Activated naive CD4-positive, alpha-beta T cell treated with anti-CD3 and anti-CD28 coated beads for 36 hours (primary cell): ENCODE measurements around the gene DNAH14. TPM values are rescaled to one million over a fixed set of nuclear protein-coding genes. Genes with fewer than 3 reads are reported as not detected.

Experiments used
- CTCF ChIA-PET: fragments of 350-600 bp; sonication (Branson Sonifier 250); formaldehyde crosslinking; loops from one replicate; lab custom pipeline; 2021; ENCODE audit warnings: antibody characterized with exemption; lab: Charles Lee
- DNase-seq: peaks from one replicate; pipeline ENCODE4 v3.0.0-alpha.2; 2020
- H3K27ac Mint-ChIP-seq: one replicate; pipeline ENCODE4 v1.8.0; 2021; ENCODE audit warnings: mild to moderate bottlenecking, mixed read lengths
- H3K27me3 Mint-ChIP-seq: one replicate; pipeline ENCODE4 v1.8.0; 2021; ENCODE audit warnings: low read depth, mixed read lengths
- H3K36me3 Mint-ChIP-seq: one replicate; pipeline ENCODE4 v1.8.0; 2021; ENCODE audit warnings: low read depth, mixed read lengths
- H3K4me1 Mint-ChIP-seq: one replicate; pipeline ENCODE4 v1.8.0; 2021; ENCODE audit warnings: low read depth, mixed read lengths
- H3K4me3 Mint-ChIP-seq: one replicate; pipeline ENCODE4 v1.8.0; 2021; ENCODE audit warnings: mild to moderate bottlenecking, moderate library complexity, mixed read lengths
- H3K9me3 Mint-ChIP-seq: one replicate; pipeline ENCODE4 v1.8.0; 2021; ENCODE audit warnings: mixed read lengths
- intact Hi-C: fragments of 100-400 bp; cut with micrococcal nuclease; formaldehyde crosslinking; loops from one replicate; pipeline ENCODE4 v1.15.1; 2023
- total RNA-seq, 2 experiments: library from RNA; stranded (reverse); gene quantifications; one replicate each; pipeline ENCODE4 v1.2.3, GENCODE V29; 2021

Gene DNAH14
- total RNA-seq, 2 experiments from 2014 or later = 0.38 to 0.89 TPM

- intact Hi-C loops = no loop called here
- DNase-seq = no peak
- CTCF ChIA-PET = interaction anchor here (0.7 to 1.7 kb wide), 2 partner anchors 19 to 642 kb away, joined by 3 read pairs; no protein-coding TSS in a partner anchor
- Mint-ChIP-seq H3K4me3 (no peak overlapping the region), H3K9me3 (no peaks in the 10 kb centered on the region), H3K4me1 (peaks cover 49% of the 10 kb centered on the region), H3K27ac (peak overlapping the region; percentile 11), H3K27me3 (no peaks in the 10 kb centered on the region), H3K36me3 (peaks cover 37% of the 10 kb centered on the region)
Measured at GRCh38 chr1:225422795-225423517, 493.5 kb downstream of the DNAH14 start.

- Mint-ChIP-seq H3K4me3 (no peak overlapping the region), H3K27ac (no peak overlapping the region), H3K27me3 (no peaks in the 10 kb centered on the region), H3K36me3 (peaks cover 32% of the 10 kb centered on the region), H3K4me1 (peaks cover 49% of the 10 kb centered on the region), H3K9me3 (no peaks in the 10 kb centered on the region)
- DNase-seq = no peak
- intact Hi-C loops = no loop called here
- CTCF ChIA-PET = interaction anchor here (0.6 to 0.7 kb wide), 2 partner anchors 642 to 1280 kb away, joined by 3 read pairs; no protein-coding TSS in a partner anchor
Measured at GRCh38 chr1:225423518-225423855, 494.0 kb downstream of the DNAH14 start.

GRCh38 chr1:225424562-225425200 is 495.2 kb downstream of the DNAH14 start:
- no peak overlapping the region for H3K4me3 Mint-ChIP-seq
- no peak overlapping the region for H3K27ac Mint-ChIP-seq
- H3K4me1 Mint-ChIP-seq = peaks cover 54% of the 10 kb centered on the region
- no peaks in the 10 kb centered on the region for H3K27me3 Mint-ChIP-seq
- peaks cover 26% of the 10 kb centered on the region for H3K36me3 Mint-ChIP-seq
- no peaks in the 10 kb centered on the region for H3K9me3 Mint-ChIP-seq
- CTCF ChIA-PET = interaction anchor here (0.5 to 1.5 kb wide), 4 partner anchors 21 to 504 kb away, joined by 3 to 8 read pairs (median 3); no protein-coding TSS in a partner anchor
- intact Hi-C loops = loop anchor here (5.0 kb wide), 3 partner anchors 228 to 1312 kb away; partner anchors contain the start of genes DEGS1, ENAH and FBXO28
- no peak for DNase-seq

GRCh38 chr1:225425201-225425786 is 495.8 kb downstream of the DNAH14 start:
- intact Hi-C loops = loop anchor here (5.0 kb wide), 3 partner anchors 227 to 1313 kb away; partner anchors contain the start of genes DEGS1, ENAH and FBXO28
- CTCF ChIA-PET = interaction anchor here (1.1 to 1.5 kb wide), 3 partner anchors 21 to 106 kb away, joined by 3 to 8 read pairs (median 3); no protein-coding TSS in a partner anchor
- Mint-ChIP-seq H3K27ac (no peak overlapping the region), H3K4me1 (peaks cover 56% of the 10 kb centered on the region), H3K9me3 (no peaks in the 10 kb centered on the region), H3K27me3 (no peaks in the 10 kb centered on the region), H3K4me3 (peak overlapping the region; percentile 87), H3K36me3 (peaks cover 22% of the 10 kb centered on the region)
- DNase-seq = no peak

- DNase-seq = peak; percentile 68
- no peaks in the 10 kb centered on the region for H3K27me3 Mint-ChIP-seq
- intact Hi-C loops = loop anchor here (2.0 to 5.0 kb wide), 4 partner anchors 226 to 1314 kb away; partner anchors contain the start of genes DEGS1, ENAH and FBXO28
- peaks cover 21% of the 10 kb centered on the region for H3K36me3 Mint-ChIP-seq
- CTCF ChIA-PET = interaction anchor here (1.4 to 2.2 kb wide), 3 partner anchors 18 to 107 kb away, joined by 3 to 8 read pairs (median 5); no protein-coding TSS in a partner anchor
- H3K27ac Mint-ChIP-seq = peak overlapping the region; percentile 87
- H3K4me1 Mint-ChIP-seq = peaks cover 55% of the 10 kb centered on the region
- no peaks in the 10 kb centered on the region for H3K9me3 Mint-ChIP-seq
- peak overlapping the region; percentile 87 for H3K4me3 Mint-ChIP-seq
Measured at GRCh38 chr1:225426395-225427234, 497.1 kb downstream of the DNAH14 start.

GRCh38 chr1:225427235-225428067 is 498.0 kb downstream of the DNAH14 start, which contains the start of gene LBR:
LBR (minus strand) TSS chr1:225428038; CDS start chr1:225424075, 3,963 bp downstream.
- peak; percentile 45 for DNase-seq
- H3K27ac Mint-ChIP-seq = peak within 1 kb of the TSS; percentile 96
- no peaks in the 10 kb centered on the region for H3K27me3 Mint-ChIP-seq
- H3K9me3 Mint-ChIP-seq = no peaks in the 10 kb centered on the region
- H3K36me3 Mint-ChIP-seq = peaks cover 15% of the 10 kb centered on the region
- H3K4me3 Mint-ChIP-seq = peak within 1 kb of the TSS; percentile 87
- CTCF ChIA-PET = interaction anchor here (1.4 to 2.2 kb wide), 2 partner anchors 17 to 33 kb away, joined by 3 to 5 read pairs; no protein-coding TSS in a partner anchor
- peaks cover 50% of the 10 kb centered on the region for H3K4me1 Mint-ChIP-seq
- intact Hi-C loops = loop anchor here (1.0 to 5.0 kb wide), 9 partner anchors 18 to 1315 kb away; partner anchors contain the start of genes DEGS1, ENAH, FBXO28 and H3-3A

GRCh38 chr1:225428068-225428880 is 498.8 kb downstream of the DNAH14 start:
- Mint-ChIP-seq H3K27ac (peak overlapping the region; percentile 96), H3K36me3 (peaks cover 9% of the 10 kb centered on the region)
- CTCF ChIA-PET = interaction anchor here (0.6 to 2.3 kb wide), 6 partner anchors 12 to 1141 kb away, joined by 3 to 11 read pairs (median 4); no protein-coding TSS in a partner anchor

GRCh38 chr1:225428881-225429455 is 499.5 kb downstream of the DNAH14 start:
- peaks cover 6% of the 10 kb centered on the region for H3K36me3 Mint-ChIP-seq
- H3K9me3 Mint-ChIP-seq = no peaks in the 10 kb centered on the region
- CTCF ChIA-PET = interaction anchor here (0.6 to 2.3 kb wide), 5 partner anchors 12 to 1141 kb away, joined by 3 to 11 read pairs (median 4); no protein-coding TSS in a partner anchor
- intact Hi-C loops = loop anchor here (1.0 to 5.0 kb wide), 8 partner anchors 16 to 1317 kb away; partner anchors contain the start of genes DEGS1, ENAH, FBXO28 and H3-3A
- H3K4me1 Mint-ChIP-seq = peaks cover 36% of the 10 kb centered on the region
- H3K27ac Mint-ChIP-seq = peak overlapping the region; percentile 96
- H3K27me3 Mint-ChIP-seq = no peaks in the 10 kb centered on the region
- DNase-seq = no peak
- peak overlapping the region; percentile 85 for H3K4me3 Mint-ChIP-seq

More at GRCh38 chr1:225428068-225428880, 498.8 kb downstream of the DNAH14 start:
- no peaks in the 10 kb centered on the region for H3K27me3 Mint-ChIP-seq
- H3K4me3 Mint-ChIP-seq = peak overlapping the region; percentile 85
- no peaks in the 10 kb centered on the region for H3K9me3 Mint-ChIP-seq
- H3K4me1 Mint-ChIP-seq = peaks cover 43% of the 10 kb centered on the region
- peak; percentile 94 for DNase-seq
- intact Hi-C loops = loop anchor here (1.0 to 5.0 kb wide), 8 partner anchors 17 to 1316 kb away; partner anchors contain the start of genes DEGS1, ENAH, FBXO28 and H3-3A

- DNase-seq = no peak
- Mint-ChIP-seq H3K9me3 (no peaks in the 10 kb centered on the region), H3K27me3 (no peaks in the 10 kb centered on the region), H3K4me1 (peaks cover 23% of the 10 kb centered on the region), H3K36me3 (peaks cover 6% of the 10 kb centered on the region), H3K27ac (no peak overlapping the region), H3K4me3 (no peak overlapping the region)
- intact Hi-C loops = no loop called here
- CTCF ChIA-PET = interaction anchor here (2.3 kb wide), 1 partner anchor 14 kb away, joined by 11 read pairs; no protein-coding TSS in a partner anchor
Measured at GRCh38 chr1:225430301-225430700, 500.8 kb downstream of the DNAH14 start.
